ENCODE results near the gene AKAIN1. TPM values are rescaled to one million over a fixed set of nuclear protein-coding genes. Genes with fewer than 3 reads are reported as not detected.
A peak's percentile ranks its signal among the peaks of the same experiment; 100 is the strongest.

The AKAIN1 gene
- total RNA-seq, 2 donors from 2014 or later: not detected

DNA sequence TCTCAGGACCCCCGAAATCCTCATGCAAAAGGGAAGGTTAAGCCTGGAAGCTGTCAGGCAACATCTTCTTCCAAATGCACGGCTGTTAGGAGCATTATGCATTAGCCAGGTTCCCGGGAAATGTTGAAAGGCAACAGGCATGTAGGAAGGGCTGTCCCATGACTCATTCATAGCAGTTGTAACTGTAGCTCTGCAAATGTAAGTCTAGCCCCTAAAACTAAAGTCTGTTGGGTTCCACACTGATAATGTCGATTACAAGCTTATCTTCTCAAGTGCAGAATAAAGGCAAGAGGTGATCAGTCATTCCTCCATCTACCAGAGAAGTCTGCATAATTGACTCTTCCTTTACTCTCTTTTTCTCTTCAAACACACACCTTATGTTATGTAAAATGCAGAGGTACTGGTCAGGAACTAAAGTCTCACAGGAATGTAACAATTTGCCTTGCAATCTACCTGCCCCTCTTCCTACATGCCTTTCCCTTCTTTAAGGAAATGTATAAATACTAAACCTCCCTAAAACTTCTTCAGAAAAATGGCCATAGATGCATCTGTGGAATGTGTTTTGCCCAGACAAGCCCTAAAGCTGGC lies 99.8 kb downstream of the AKAIN1 start:
- Mint-ChIP-seq H3K9me3 (peaks cover 1% of the 10 kb centered on the region), H3K27ac (peak overlapping the region; percentile 3), H3K4me1 (peaks cover 18% of the 10 kb centered on the region), H3K4me3 (no peak overlapping the region), H3K36me3 (ENCODE audit: low read depth) (no peaks in the 10 kb centered on the region), H3K27me3 (ENCODE audit: insufficient read depth) (no peaks in the 10 kb centered on the region)
- Histone ChIP-seq H3K9ac (ENCODE audit: extremely low read depth, low read length, poor library complexity, severe bottlenecking) (no peak overlapping the region), H3K9me3 (ENCODE audit: control insufficient read depth, low read length) (no peaks in the 10 kb centered on the region), H3K27ac (ENCODE audit: low read depth, low read length) (no peak overlapping the region), H3K36me3 (ENCODE audit: control insufficient read depth, insufficient read depth, low read length) (no peaks in the 10 kb centered on the region), H3K27me3 (ENCODE audit: control insufficient read depth, insufficient read depth, low read length, poor library complexity, severe bottlenecking) (no peaks in the 10 kb centered on the region), H3K4me3 (ENCODE audit: low read length) (no peak overlapping the region), H3K4me1 (ENCODE audit: control insufficient read depth, insufficient read depth, low read length) (no peaks in the 10 kb centered on the region)
- TF ChIP-seq, protein P1, sequence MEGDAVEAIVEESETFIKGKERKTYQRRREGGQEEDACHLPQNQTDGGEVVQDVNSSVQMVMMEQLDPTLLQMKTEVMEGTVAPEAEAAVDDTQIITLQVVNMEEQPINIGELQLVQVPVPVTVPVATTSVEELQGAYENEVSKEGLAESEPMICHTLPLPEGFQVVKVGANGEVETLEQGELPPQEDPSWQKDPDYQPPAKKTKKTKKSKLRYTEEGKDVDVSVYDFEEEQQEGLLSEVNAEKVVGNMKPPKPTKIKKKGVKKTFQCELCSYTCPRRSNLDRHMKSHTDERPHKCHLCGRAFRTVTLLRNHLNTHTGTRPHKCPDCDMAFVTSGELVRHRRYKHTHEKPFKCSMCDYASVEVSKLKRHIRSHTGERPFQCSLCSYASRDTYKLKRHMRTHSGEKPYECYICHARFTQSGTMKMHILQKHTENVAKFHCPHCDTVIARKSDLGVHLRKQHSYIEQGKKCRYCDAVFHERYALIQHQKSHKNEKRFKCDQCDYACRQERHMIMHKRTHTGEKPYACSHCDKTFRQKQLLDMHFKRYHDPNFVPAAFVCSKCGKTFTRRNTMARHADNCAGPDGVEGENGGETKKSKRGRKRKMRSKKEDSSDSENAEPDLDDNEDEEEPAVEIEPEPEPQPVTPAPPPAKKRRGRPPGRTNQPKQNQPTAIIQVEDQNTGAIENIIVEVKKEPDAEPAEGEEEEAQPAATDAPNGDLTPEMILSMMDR (conservative IDR thresholded peaks at IDR 0.05): no peak
- WGBS, 2 experiments (ENCODE audit: insufficient coverage in 1 of 2, insufficient read length in 1 of 2): 60 to 62% methylated on average over 3 to 4 of the region's 4 CpGs
- DNase-seq: peak; percentile 67

DNA sequence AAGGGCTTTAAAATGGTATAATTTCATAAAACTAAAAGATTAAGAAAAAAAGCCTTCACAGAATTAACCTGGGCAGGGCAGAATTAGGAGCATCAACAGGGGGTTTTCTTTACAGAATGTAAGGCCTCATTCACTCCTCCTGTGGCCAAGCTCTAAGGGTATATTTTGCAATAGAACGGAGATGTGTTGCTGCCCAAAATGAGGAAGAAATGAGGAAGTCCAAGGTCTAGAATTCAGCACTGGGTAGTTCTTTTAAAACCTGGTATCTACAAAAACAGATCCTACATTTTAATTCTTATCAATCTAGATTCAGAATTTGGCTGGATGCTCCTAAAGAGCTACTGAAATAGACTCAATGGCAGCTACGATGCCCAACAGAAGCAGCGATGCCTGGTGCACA lies 101.8 kb downstream of the AKAIN1 start:
- Mint-ChIP-seq H3K4me3 (no peak overlapping the region), H3K36me3 (ENCODE audit: low read depth) (no peaks in the 10 kb centered on the region), H3K27me3 (ENCODE audit: insufficient read depth) (no peaks in the 10 kb centered on the region), H3K27ac (no peak overlapping the region), H3K4me1 (peaks cover 18% of the 10 kb centered on the region), H3K9me3 (peaks cover 13% of the 10 kb centered on the region)
- Histone ChIP-seq H3K9me3 (ENCODE audit: control insufficient read depth, low read length) (no peaks in the 10 kb centered on the region), H3K4me1 (ENCODE audit: control insufficient read depth, insufficient read depth, low read length) (no peaks in the 10 kb centered on the region), H3K27ac (ENCODE audit: low read depth, low read length) (no peak overlapping the region), H3K27me3 (ENCODE audit: control insufficient read depth, insufficient read depth, low read length, poor library complexity, severe bottlenecking) (no peaks in the 10 kb centered on the region), H3K4me3 (ENCODE audit: low read length) (no peak overlapping the region), H3K36me3 (ENCODE audit: control insufficient read depth, insufficient read depth, low read length) (no peaks in the 10 kb centered on the region), H3K9ac (ENCODE audit: extremely low read depth, low read length, poor library complexity, severe bottlenecking) (no peak overlapping the region)
- WGBS, 2 experiments (ENCODE audit: insufficient coverage in 1 of 2, insufficient read length in 1 of 2): 88 to 98% methylated on average over 2 to 3 of the region's 3 CpGs
- no peak for DNase-seq
- TF ChIP-seq, protein P1 (conservative IDR thresholded peaks at IDR 0.05): no peak

DNA sequence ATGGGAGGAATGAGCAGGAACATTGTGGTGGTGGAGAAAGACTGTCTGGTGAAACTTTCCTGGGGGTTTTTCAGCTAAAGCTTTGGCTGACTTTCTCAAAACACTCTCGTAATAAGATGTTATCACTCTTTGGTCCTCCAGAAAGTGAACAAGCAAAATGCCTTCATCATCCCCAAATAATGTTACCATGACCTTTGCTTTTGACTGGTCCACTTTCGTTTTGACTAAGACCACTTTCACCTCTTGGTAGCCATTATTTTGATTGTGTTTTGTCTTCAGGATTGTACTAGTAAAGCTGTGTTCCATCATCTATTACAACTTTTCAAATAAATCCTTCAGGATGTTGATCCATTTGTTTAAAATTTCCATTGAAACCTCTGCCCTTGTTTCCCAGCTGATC lies 103.2 kb downstream of the AKAIN1 start:
- Histone ChIP-seq H3K27me3 (ENCODE audit: control insufficient read depth, insufficient read depth, low read length, poor library complexity, severe bottlenecking) (no peaks in the 10 kb centered on the region), H3K9me3 (ENCODE audit: control insufficient read depth, low read length) (peaks cover under 1% of the 10 kb centered on the region), H3K9ac (ENCODE audit: extremely low read depth, low read length, poor library complexity, severe bottlenecking) (no peak overlapping the region), H3K27ac (ENCODE audit: low read depth, low read length) (no peak overlapping the region), H3K4me3 (ENCODE audit: low read length) (no peak overlapping the region), H3K4me1 (ENCODE audit: control insufficient read depth, insufficient read depth, low read length) (no peaks in the 10 kb centered on the region), H3K36me3 (ENCODE audit: control insufficient read depth, insufficient read depth, low read length) (no peaks in the 10 kb centered on the region)
- H3K4me1 Mint-ChIP-seq: peaks cover 18% of the 10 kb centered on the region
- no peaks in the 10 kb centered on the region for H3K36me3 Mint-ChIP-seq (ENCODE audit: low read depth)
- TF ChIP-seq, protein P1 (conservative IDR thresholded peaks at IDR 0.05): no peak
- WGBS, 2 experiments (ENCODE audit: insufficient coverage in 1 of 2, insufficient read length in 1 of 2): 85 to 100% methylated on average over 1 to 2 of the region's 2 CpGs
- H3K27ac Mint-ChIP-seq: no peak overlapping the region
- no peak overlapping the region for H3K4me3 Mint-ChIP-seq
- no peak for DNase-seq
- H3K27me3 Mint-ChIP-seq (ENCODE audit: insufficient read depth): no peaks in the 10 kb centered on the region
- peaks cover 20% of the 10 kb centered on the region for H3K9me3 Mint-ChIP-seq

Other genes with a start within 250 kb of the AKAIN1 start
- 10 to 100 TPM; 14.7 to 15.9 TPM for gene ZBTB14, start 98.5 kb upstream of the AKAIN1 start, total RNA-seq